MM.1S (cell line): ENCODE data around the gene HSP90AA1.
A peak's percentile ranks its signal among the peaks of the same experiment; 100 is the strongest.
"Not testable (repeated sequence)": the region's sequence is repeated elsewhere in the genome, so short reads cannot be mapped to it uniquely, and the experiment has no call there.

Experiments used
- DNase-seq: peaks from one replicate; pipeline ENCODE4 v3.0.0-alpha.2; 2015
- H2AFZ ChIP-seq: fragments of 300-600 bp; sonication (generic); 2 replicates; pipeline ENCODE4 v1.6.0; 2016; ENCODE audit warnings: antibody characterized with exemption, low read length
- H3F3A ChIP-seq: fragments of 300-600 bp; sonication (generic); 2 replicates; pipeline ENCODE4 v1.6.1; 2016; ENCODE audit warnings: mild to moderate bottlenecking, antibody characterized with exemption, low read length, moderate library complexity, mixed read lengths; ENCODE audit not compliant: insufficient read depth
- H3K27ac ChIP-seq: fragments of 300-600 bp; sonication (generic); 2 replicates; pipeline ENCODE4 v1.5.1; 2016; ENCODE audit warnings: mild to moderate bottlenecking, low read length
- H3K27me3 ChIP-seq: fragments of 300-600 bp; sonication (generic); replicated peaks from 2 replicates; pipeline ENCODE4 v1.6.0; 2016; ENCODE audit warnings: low read length; ENCODE audit not compliant: insufficient read depth
- H3K36me3 ChIP-seq: fragments of 300-600 bp; sonication (generic); replicated peaks from 2 replicates; pipeline ENCODE4 v1.6.1; 2016; ENCODE audit warnings: mild to moderate bottlenecking, low read length, mixed read lengths; ENCODE audit not compliant: insufficient read depth
- H3K4me1 ChIP-seq: fragments of 300-600 bp; sonication (generic); 2 replicates; pipeline ENCODE4 v1.6.1; 2016; ENCODE audit warnings: low read length, mixed read lengths
- H3K4me2 ChIP-seq: fragments of 300-600 bp; sonication (generic); 2 replicates; pipeline ENCODE4 v1.6.0; 2016; ENCODE audit warnings: low read depth, low read length
- H3K4me3 ChIP-seq: fragments of 300-600 bp; sonication (generic); 2 replicates; pipeline ENCODE4 v1.5.1; 2016; ENCODE audit warnings: low read length, mixed read lengths
- H3K79me2 ChIP-seq: fragments of 300-600 bp; sonication (generic); 2 replicates; pipeline ENCODE4 v1.6.1; 2016; ENCODE audit warnings: mixed run types, low read length, mixed read lengths
- H3K9ac ChIP-seq: fragments of 300-600 bp; sonication (generic); 2 replicates; pipeline ENCODE4 v1.6.1; 2016; ENCODE audit warnings: low read length, mixed read lengths
- H3K9me2 ChIP-seq: fragments of 300-600 bp; sonication (generic); replicated peaks from 2 replicates; pipeline ENCODE4 v1.6.1; 2016; ENCODE audit warnings: mild to moderate bottlenecking, low read length, mixed read lengths; ENCODE audit not compliant: insufficient read depth
- H3K9me3 ChIP-seq: fragments of 300-600 bp; sonication (generic); replicated peaks from 2 replicates; pipeline ENCODE4 v1.6.1; 2016; ENCODE audit warnings: mild to moderate bottlenecking, low read length, mixed read lengths; ENCODE audit not compliant: insufficient read depth
- H4K20me1 ChIP-seq: fragments of 300-600 bp; sonication (generic); 2 replicates; pipeline ENCODE4 v1.6.1; 2016; ENCODE audit warnings: mild to moderate bottlenecking, low read length, moderate library complexity, mixed read lengths; ENCODE audit not compliant: insufficient read depth
- CTCF ChIP-seq: fragments of 300-600 bp; sonication (generic); IDR thresholded peaks from 2 replicates; pipeline ENCODE4 v1.5.1; 2016; ENCODE audit warnings: antibody characterized with exemption, low read length, mixed read lengths
- EZH2 ChIP-seq: fragments of 300-600 bp; sonication (generic); optimal IDR thresholded peaks from 2 replicates; pipeline ENCODE3; 2017; ENCODE audit warnings: low read depth, mild to moderate bottlenecking, antibody characterized with exemption, low read length, mixed read lengths
- EZH2phosphoT487 ChIP-seq: fragments of 300-600 bp; sonication (generic); IDR thresholded peaks from 2 replicates; pipeline ENCODE4 v1.6.1; 2018; ENCODE audit warnings: antibody characterized with exemption, low read length

HSP90AA1 gene

DNA sequence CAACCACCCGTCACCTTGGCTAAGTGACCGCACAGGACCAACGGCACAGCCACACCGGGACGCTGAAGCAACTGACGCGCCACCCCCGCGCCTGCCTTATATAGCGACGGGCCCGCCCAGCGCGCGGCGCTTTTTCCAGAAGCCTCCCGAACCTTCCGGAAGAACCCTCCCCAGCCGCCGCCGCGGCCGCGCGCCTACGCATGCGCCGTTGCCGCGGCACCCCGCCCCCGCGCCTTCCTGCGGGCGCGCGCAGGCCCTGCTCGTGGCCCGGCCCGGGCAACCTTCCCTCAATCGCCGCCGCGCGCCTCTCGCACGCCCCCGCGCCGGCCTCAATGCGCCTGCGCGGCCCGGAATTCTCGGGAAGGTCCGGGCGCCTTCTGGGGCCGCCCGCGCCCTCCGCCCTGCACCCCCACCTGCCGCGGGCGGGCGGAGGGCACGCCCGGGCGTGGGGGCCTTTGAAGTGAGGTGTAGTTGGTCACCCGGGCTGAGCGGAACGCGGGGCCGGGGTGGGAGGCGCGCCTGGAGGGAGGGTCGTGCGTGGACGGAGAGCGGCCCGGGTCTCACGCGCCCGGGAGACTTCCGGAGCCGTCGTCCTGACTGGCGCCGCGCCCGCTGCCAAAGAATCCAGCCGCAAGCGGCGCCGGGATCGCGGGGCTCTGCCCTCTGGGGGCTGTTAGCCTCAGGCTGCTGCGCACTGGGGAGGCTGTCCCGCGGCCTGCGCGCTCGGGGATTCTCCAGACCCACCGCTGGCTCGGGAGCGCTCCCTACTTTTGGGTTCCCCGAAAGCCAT, at the start of gene HSP90AA1:
HSP90AA1 (minus strand) TSS at position 73 of the 790 bp plus-strand sequence. CDS start 666 bp downstream, outside the sequence.
- peak; percentile 87 for DNase-seq
- TF ChIP-seq EZH2 = no peak
- TF ChIP-seq CTCF = no peak
- no peak for TF ChIP-seq EZH2phosphoT487

GRCh38 chr14:102135456-102135855, 48.6 kb upstream of the HSP90AA1 start:
- not testable (repeated sequence) for H3K9me3 ChIP-seq, H3K9me2 ChIP-seq, H3K27me3 ChIP-seq, DNase-seq, H4K20me1 ChIP-seq, H2AFZ ChIP-seq, H3K4me2 ChIP-seq, H3K79me2 ChIP-seq, H3K4me3 ChIP-seq, H3K27ac ChIP-seq, H3K4me1 ChIP-seq, H3K36me3 ChIP-seq, H3F3A ChIP-seq, H3K9ac ChIP-seq

More for the DNA sequence above, at the start of gene HSP90AA1:
- no peaks in the 10 kb centered on the region; the same call in 1 of the 2 replicates for H4K20me1 ChIP-seq
- peak within 1 kb of the TSS; percentile 70 for H2AFZ ChIP-seq
- H3K79me2 ChIP-seq = peaks cover 28% of the 10 kb centered on the region
- 0 out of 2 replicates have a peak, but pooled peaks cover 5% of the 10 kb centered on the region for H3K4me1 ChIP-seq
- H3K4me3 ChIP-seq = peak within 1 kb of the TSS; percentile 68
- H3K4me2 ChIP-seq = peak within 1 kb of the TSS; percentile 74
- no peaks in the 10 kb centered on the region for H3K27me3 ChIP-seq
- H3K9me2 ChIP-seq = no peaks in the 10 kb centered on the region
- H3K9me3 ChIP-seq = no peaks in the 10 kb centered on the region
- peak within 1 kb of the TSS; percentile 65; the same call in 1 of the 2 replicates for H3K27ac ChIP-seq
- peaks cover 4% of the 10 kb centered on the region; the same call in 1 of the 2 replicates for H3F3A ChIP-seq
- H3K36me3 ChIP-seq = peaks cover 4% of the 10 kb centered on the region; the same call in 1 of the 2 replicates
- H3K9ac ChIP-seq = peak within 1 kb of the TSS; percentile 78

DNA sequence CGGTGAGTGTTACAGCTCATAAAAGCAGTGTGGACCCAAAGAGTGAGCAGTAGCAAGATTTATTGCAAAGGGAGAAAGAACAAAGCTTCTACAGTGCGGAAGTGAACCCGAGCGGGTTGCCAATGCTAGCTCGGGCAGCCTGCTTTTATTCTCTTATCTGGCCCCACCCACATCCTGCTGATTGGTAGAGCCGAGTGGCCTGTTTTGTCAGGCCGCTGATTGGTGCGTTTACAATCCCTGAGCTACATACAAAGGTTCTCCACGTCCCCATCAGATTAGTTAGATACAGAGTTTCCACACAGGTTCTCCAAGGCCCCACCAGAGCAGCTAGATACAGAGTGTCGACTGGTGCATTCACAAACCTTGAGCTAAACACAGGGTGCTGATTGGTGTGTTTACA, 47.9 kb upstream of the HSP90AA1 start:
- H3K9ac ChIP-seq, H2AFZ ChIP-seq, H3F3A ChIP-seq, DNase-seq, H3K36me3 ChIP-seq, H3K79me2 ChIP-seq, H3K27me3 ChIP-seq, H3K27ac ChIP-seq, H3K9me2 ChIP-seq, H3K4me1 ChIP-seq, H4K20me1 ChIP-seq, H3K4me2 ChIP-seq, H3K9me3 ChIP-seq, H3K4me3 ChIP-seq: not testable (repeated sequence)

DNA sequence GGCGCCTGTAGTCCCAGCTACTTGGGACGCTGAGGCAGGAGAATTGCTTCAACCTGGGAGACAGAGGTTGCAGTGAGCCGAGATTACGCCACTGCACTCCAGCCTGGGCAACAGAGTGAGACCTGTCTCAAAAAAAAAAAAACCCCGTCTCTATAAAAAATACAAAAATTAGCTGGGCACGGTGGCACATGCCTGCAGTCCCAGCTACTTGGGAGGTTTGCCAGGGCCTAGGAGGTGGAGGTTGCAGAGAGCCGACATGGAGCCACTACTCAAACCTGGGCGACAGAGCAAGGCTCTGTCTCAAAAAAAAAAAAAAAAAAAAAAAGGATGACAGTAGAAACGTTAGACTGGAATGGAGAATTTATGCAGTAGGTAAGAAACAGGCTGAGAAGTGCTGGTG, 47.2 kb upstream of the HSP90AA1 start:
- not testable (repeated sequence) for H3K9ac ChIP-seq, H3K79me2 ChIP-seq, H2AFZ ChIP-seq, DNase-seq, H3K4me3 ChIP-seq, H3K36me3 ChIP-seq, H3K27me3 ChIP-seq, H3F3A ChIP-seq, H3K4me1 ChIP-seq, H3K27ac ChIP-seq, H3K9me3 ChIP-seq, H4K20me1 ChIP-seq, H3K9me2 ChIP-seq, H3K4me2 ChIP-seq

- Histone ChIP-seq H3K36me3 (no peaks in the 10 kb centered on the region), H3K9me3 (no peaks in the 10 kb centered on the region), H3K27ac (no peak overlapping the region), H3K9ac (no peak overlapping the region), H3K4me3 (no peak overlapping the region), H3K4me2 (no peak overlapping the region), H3K9me2 (no peaks in the 10 kb centered on the region), H3K79me2 (no peaks in the 10 kb centered on the region), H3K27me3 (no peaks in the 10 kb centered on the region), H3K4me1 (no peaks in the 10 kb centered on the region), H3F3A (no peaks in the 10 kb centered on the region), H2AFZ (no peak overlapping the region), H4K20me1 (no peaks in the 10 kb centered on the region)
- no peak for DNase-seq
- TF ChIP-seq EZH2 = no peak
- no peak for TF ChIP-seq EZH2phosphoT487
- no peak for TF ChIP-seq CTCF
Observed at GRCh38 chr14:102131741-102132140, 44.9 kb upstream of the HSP90AA1 start.
